Measurements from ENCODE around the gene NEIL3. TPM values are rescaled to one million over a fixed set of nuclear protein-coding genes. Genes with fewer than 3 reads are reported as not detected.

Gene NEIL3
- total RNA-seq, 1 experiment from 2014 or later = 18.1 TPM

GRCh38 chr4:177375372-177375771 is 65.7 kb downstream of the NEIL3 start:
- DNase-seq (ENCODE audit: low read depth, low spot score) (no peak), ATAC-seq (no peak)
- POLR2A ChIA-PET = interaction anchor here (1.3 kb wide), 1 partner anchor 11 kb away, joined by 3 read pairs; no protein-coding TSS in a partner anchor
- no TSS peak for BruUV-seq (replicated peaks)
- H3K9me3 ChIP-seq (ENCODE audit: control insufficient read depth in 1 of 2, insufficient read depth in 1 of 2, low read depth in 1 of 2, low read length in 2 of 2) = no peaks in the 10 kb centered on the region
- no peak overlapping the region for H3K4me2 ChIP-seq (ENCODE audit: low read length)
- H3K4me3 ChIP-seq (replicated peaks in 1 of 2; ENCODE audit: low read depth in 1 of 2, low read length in 2 of 2) = no peak overlapping the region
- H3K27ac ChIP-seq (ENCODE audit: low read depth, low read length) = no peak overlapping the region
- H3K9me2 ChIP-seq (ENCODE audit: insufficient read depth) = no peaks in the 10 kb centered on the region
- no peak overlapping the region for H2AFZ ChIP-seq (ENCODE audit: low read depth, low read length, poor library complexity, severe bottlenecking)
- no peaks in the 10 kb centered on the region for H3K27me3 ChIP-seq (ENCODE audit: insufficient read depth, low read length)
- intact Hi-C loops (cut with micrococcal nuclease) = no loop called here
- H3K36me3 ChIP-seq (ENCODE audit: control insufficient read depth in 1 of 2, insufficient read depth in 2 of 2, low read length in 2 of 2) = no peaks in the 10 kb centered on the region
- CTCF ChIA-PET = no interaction called here
- RAD21 ChIA-PET (ENCODE audit: low non-redundant PET in 1 of 2, low total read pairs in 2 of 2, uncharacterized antibody in 2 of 2, unreplicated experiment in 2 of 2) = no interaction called here
- TF ChIP-seq ELF1 (IDR thresholded peaks at IDR 0.05; ENCODE audit: borderline replicate concordance, low read depth) = no peak
- no peaks in the 10 kb centered on the region for H3K79me2 ChIP-seq (ENCODE audit: insufficient read depth, low read length)
- no peaks in the 10 kb centered on the region for H3K4me1 ChIP-seq (ENCODE audit: control insufficient read depth in 1 of 2, insufficient read depth in 2 of 2, low read length in 2 of 2)
- no peak overlapping the region for H3K9ac ChIP-seq (ENCODE audit: low read length)
- no peaks in the 10 kb centered on the region for H4K20me1 ChIP-seq (ENCODE audit: insufficient read depth)

- no peak for TF ChIP-seq POLR2A (IDR thresholded peaks at IDR 0.05; ENCODE audit: borderline replicate concordance, extremely low read depth, insufficient read depth, insufficient read length)
- no peak for TF ChIP-seq POLR2AphosphoS5 (IDR thresholded peaks at IDR 0.05; ENCODE audit: low read depth, low read length)
- ATAC-seq (no peak), DNase-seq (ENCODE audit: low read depth, low spot score) (no peak)
- Histone ChIP-seq H3K4me3 (replicated peaks in 1 of 2; ENCODE audit: low read depth in 1 of 2, low read length in 2 of 2) (no peak overlapping the region), H3K4me1 (ENCODE audit: control insufficient read depth in 1 of 2, insufficient read depth in 2 of 2, low read length in 2 of 2) (no peaks in the 10 kb centered on the region), H2AFZ (ENCODE audit: low read depth, low read length, poor library complexity, severe bottlenecking) (no peak overlapping the region), H4K20me1 (ENCODE audit: insufficient read depth) (no peaks in the 10 kb centered on the region), H3K79me2 (ENCODE audit: insufficient read depth, low read length) (no peaks in the 10 kb centered on the region), H3K9me3 (ENCODE audit: control insufficient read depth in 1 of 2, insufficient read depth in 1 of 2, low read depth in 1 of 2, low read length in 2 of 2) (no peaks in the 10 kb centered on the region), H3K9ac (ENCODE audit: low read length) (no peak overlapping the region), H3K27me3 (ENCODE audit: insufficient read depth, low read length) (no peaks in the 10 kb centered on the region), H3K4me2 (ENCODE audit: low read length) (no peak overlapping the region), H3K9me2 (ENCODE audit: insufficient read depth) (no peaks in the 10 kb centered on the region), H3K27ac (ENCODE audit: low read depth, low read length) (no peak overlapping the region), H3K36me3 (ENCODE audit: control insufficient read depth in 1 of 2, insufficient read depth in 2 of 2, low read length in 2 of 2) (no peaks in the 10 kb centered on the region)
- intact Hi-C loops (cut with micrococcal nuclease) = no loop called here
- RAD21 ChIA-PET (ENCODE audit: low non-redundant PET in 1 of 2, low total read pairs in 2 of 2, uncharacterized antibody in 2 of 2, unreplicated experiment in 2 of 2) = no interaction called here
- CTCF ChIA-PET = no interaction called here
- POLR2A ChIA-PET = interaction anchor here (1.3 kb wide), 1 partner anchor 10 kb away, joined by 3 read pairs; no protein-coding TSS in a partner anchor
- no TSS peak for BruUV-seq (replicated peaks)
Observed at GRCh38 chr4:177376024-177376423, 66.3 kb downstream of the NEIL3 start.

All from HCT116 (cell line).